Measurements from ENCODE around the gene OR1N2.
"Not testable (repeated sequence)": the region's sequence is repeated elsewhere in the genome, so short reads cannot be mapped to it uniquely, and the experiment has no call there.

Gene OR1N2

GRCh38 chr9:122552812-122553211, at the start of gene OR1N2:
OR1N2 (plus strand) TSS chr9:122553112; CDS start chr9:122553212, 100 bp downstream.
- Histone ChIP-seq H3K4me3 (no peak within 1 kb of the TSS), H3K27ac (no peak within 1 kb of the TSS)

DNA sequence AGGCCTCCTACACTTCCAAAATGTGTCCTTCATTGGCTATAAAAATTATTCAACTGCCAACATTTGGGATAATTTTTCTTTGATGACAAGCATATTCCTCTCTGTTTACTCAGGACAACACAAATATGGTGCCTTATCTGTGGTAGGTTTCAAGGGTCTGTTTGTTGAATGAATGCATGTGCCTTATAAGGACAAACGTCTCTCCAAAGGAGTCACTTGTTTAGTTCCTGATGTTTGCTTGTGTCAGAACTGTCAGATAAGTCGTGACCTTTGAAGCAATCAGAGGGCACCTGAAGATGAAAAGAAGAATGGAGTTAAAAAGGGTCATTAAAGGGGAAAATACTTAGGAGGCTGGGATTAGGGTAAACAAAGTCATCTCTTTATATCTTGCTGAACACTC, 45.9 kb upstream of the OR1N2 start:
- Histone ChIP-seq H3K27ac (no peak overlapping the region), H3K4me3 (no peak overlapping the region)

DNA sequence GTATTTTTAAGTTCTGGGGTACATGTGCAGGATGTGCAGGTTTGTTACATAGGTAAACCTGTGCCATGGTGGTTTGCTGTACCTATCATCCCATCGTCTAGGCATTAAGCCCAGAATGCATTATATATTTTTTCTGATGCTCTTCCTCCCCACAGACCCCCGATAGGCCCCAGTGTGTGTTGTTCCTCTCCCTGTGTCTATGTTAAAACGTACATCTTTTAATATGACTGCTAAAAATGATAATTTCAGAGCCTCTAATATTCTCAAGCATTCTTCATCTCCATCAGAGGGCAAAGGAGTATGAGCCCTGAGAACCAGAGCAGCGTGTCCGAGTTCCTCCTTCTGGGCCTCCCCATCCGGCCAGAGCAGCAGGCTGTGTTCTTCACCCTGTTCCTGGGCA, 42.4 kb upstream of the OR1N2 start, which contains the start of gene OR1J2:
Gene OR1J2, plus strand, starts transcription at position 301 of the 400 bp plus-strand sequence. Its CDS starts 0 bp downstream, at position 301.
- no peak within 1 kb of the TSS for H3K4me3 ChIP-seq
- H3K27ac ChIP-seq, result no peak within 1 kb of the TSS

DNA sequence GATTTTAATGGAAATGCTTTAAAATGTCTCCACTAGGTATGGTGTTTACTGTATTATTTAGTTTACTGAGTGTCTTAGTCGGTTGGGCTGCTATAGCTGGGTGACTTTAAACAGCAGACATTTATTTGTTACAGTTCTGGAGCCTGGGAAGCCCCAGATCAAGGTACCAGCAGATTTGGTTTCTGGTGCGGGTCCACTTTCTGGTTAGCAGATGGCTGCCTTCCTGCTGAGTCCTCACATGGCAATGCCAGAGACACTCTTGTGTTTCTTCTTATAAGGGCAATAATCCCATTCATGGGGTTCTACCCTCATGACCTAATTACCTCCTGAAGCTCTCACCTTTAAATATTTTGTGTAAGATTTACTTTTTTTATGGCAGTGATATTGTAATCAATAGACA, 34.7 kb upstream of the OR1N2 start:
- Histone ChIP-seq H3K27ac (no peak overlapping the region), H3K4me3 (no peak overlapping the region)

DNA sequence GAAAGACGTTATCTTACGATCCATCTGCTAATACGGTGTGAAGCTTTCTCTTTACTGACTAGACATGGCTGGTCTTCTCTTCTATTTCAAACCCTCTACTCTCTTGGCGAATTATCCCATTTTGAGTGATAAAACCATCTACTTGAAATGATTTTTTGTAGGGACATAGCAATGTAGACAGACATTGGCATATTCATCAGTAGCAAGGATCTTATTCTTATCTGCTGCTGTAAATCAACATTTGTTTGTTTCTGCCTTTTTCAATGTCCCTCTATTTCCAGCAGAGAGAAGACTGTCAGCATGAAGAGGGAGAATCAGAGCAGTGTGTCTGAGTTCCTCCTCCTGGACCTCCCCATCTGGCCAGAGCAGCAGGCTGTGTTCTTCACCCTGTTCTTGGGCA, 34.1 kb upstream of the OR1N2 start, which contains the start of gene OR1J4:
Gene OR1J4, plus strand, starts transcription at position 301 of the 400 bp plus-strand sequence. Its CDS starts 0 bp downstream, at position 301.
- H3K4me3 ChIP-seq, result no peak within 1 kb of the TSS

DNA sequence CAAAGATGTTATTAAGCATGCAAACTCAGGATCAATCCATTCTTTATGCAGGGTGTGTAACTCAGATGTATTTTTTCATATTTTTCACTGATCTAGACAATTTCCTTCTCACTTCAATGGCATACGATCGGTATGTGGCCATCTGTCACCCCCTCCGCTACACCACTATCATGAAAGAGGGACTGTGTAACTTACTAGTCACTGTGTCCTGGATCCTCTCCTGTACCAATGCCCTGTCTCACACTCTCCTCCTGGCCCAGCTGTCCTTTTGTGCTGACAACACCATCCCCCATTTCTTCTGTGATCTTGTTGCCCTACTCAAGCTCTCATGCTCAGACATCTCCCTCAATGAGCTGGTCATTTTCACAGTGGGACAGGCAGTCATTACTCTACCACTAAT, 33.5 kb upstream of the OR1N2 start:
- H3K4me3 ChIP-seq, result no peak overlapping the region
- H3K27ac ChIP-seq, result no peak overlapping the region

More for the DNA sequence above, 34.1 kb upstream of the OR1N2 start, which contains the start of gene OR1J4:
- no peak within 1 kb of the TSS for H3K27ac ChIP-seq

- H3K27ac ChIP-seq, result no peak overlapping the region
Observed at GRCh38 chr9:122526602-122527001, 26.3 kb upstream of the OR1N2 start.

DNA sequence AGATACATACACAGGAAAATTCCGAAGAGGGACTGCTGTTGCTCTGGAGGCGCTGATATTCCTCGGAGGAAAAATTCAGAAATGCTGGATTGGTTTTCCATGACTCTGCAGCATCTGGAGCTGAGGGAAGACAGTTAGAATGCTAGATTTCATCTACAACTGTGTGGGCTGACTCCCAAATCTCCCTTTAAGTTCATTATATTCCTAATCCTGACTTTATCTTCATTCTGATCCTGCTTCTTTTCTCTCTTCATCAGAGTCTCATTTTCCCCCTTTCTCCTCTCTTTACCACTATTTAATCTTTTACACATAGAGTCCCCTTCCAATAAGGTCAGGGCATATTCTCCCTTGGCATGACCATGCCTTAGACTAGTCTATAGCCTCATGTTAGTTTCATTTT, 25.7 kb upstream of the OR1N2 start, which contains the start of gene OR1N1:
Gene OR1N1, minus strand, starts transcription at position 101 of the 400 bp plus-strand sequence. Its CDS starts 0 bp downstream, at position 101.
- H3K27ac ChIP-seq, result no peak within 1 kb of the TSS
- no peak within 1 kb of the TSS for H3K4me3 ChIP-seq

More at GRCh38 chr9:122526602-122527001, 26.3 kb upstream of the OR1N2 start:
- H3K4me3 ChIP-seq, result no peak overlapping the region

GRCh38 chr9:122531157-122531556, 21.8 kb upstream of the OR1N2 start:
- H3K4me3 ChIP-seq, H3K27ac ChIP-seq: not testable (repeated sequence)

- Histone ChIP-seq H3K27ac (no peak overlapping the region), H3K4me3 (no peak overlapping the region)
Observed at GRCh38 chr9:122536134-122536533, 16.8 kb upstream of the OR1N2 start.

- H3K27ac ChIP-seq, H3K4me3 ChIP-seq: not testable (repeated sequence)
Observed at GRCh38 chr9:122537066-122537465, 15.8 kb upstream of the OR1N2 start.

DNA sequence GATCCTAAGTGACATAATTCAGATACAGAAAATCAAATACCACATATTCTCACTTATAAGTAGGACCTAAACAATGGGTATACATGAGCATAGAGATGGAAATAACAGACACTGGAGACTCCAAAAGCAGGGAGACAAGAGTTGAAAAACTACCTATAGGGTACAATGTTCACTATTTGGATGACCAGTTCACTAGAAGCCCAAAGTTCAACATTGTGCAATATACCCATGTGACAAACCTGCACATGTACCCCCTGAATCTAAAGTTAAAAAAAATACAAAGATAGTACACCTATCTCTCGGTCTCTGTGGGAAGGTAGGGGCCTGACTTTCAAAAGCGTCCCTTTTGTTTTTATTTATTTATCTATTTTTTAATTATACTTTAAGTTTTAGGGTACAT, 14.2 kb upstream of the OR1N2 start:
- no peak overlapping the region for H3K27ac ChIP-seq
- H3K4me3 ChIP-seq, result no peak overlapping the region

- no peak overlapping the region for H3K27ac ChIP-seq
Observed at GRCh38 chr9:122546196-122546595, 6.7 kb upstream of the OR1N2 start.

DNA sequence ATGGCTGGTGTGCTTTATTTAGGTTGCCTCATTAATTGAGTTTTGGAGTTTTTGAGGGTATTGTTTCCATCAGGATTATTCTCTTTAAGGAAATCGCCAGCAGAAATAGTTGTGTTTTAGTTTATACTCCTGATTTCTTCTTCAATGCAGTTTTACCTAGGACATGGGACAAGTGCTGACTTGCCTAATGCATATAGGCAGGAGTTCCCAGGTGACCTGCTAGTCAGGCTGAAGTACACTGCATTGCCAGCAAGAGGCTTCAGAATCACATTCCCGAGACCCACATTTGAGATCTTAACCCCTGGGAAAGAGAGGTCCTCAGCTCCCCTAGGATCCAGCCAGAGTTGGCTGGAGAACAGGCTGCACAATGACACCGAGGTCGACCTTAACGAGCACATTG, 1.5 kb upstream of the OR1N2 start:
- no peak overlapping the region for H3K27ac ChIP-seq
- H3K4me3 ChIP-seq, result no peak overlapping the region

More at GRCh38 chr9:122546196-122546595, 6.7 kb upstream of the OR1N2 start:
- H3K4me3 ChIP-seq, result no peak overlapping the region

GRCh38 chr9:122561446-122561845, 8.5 kb downstream of the OR1N2 start:
- Histone ChIP-seq H3K27ac (no peak overlapping the region), H3K4me3 (no peak overlapping the region)

DNA sequence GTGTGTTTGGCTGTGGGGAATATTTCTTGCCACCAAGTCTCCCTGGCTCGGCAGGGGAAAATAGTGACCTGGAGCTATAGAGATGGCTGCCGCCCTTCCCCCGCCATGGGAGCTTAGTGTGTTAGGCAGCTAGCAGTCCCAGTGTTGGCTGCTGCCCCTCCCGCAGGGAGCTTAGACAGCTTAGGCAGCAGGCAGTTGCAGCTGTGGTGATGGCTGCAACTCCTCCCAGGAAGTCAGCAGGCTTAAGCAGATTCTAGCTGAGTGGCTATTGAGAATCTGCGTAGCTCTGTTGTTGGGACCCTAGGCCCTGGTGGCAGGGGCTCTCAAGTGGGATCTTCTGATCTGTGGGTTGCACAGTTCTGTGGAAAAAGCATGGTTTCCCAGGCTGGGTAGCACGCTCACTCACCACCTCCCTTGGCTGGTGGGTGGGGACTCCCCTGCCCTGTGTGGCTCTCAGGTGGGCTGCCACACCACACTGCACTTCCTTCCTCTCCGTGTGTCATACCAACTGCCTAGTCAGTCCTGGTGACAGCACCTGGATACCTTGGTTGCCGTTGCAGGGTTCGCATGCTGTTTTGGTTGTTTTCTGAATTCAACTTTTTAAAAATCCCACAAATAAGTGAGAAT, 9.3 kb downstream of the OR1N2 start:
- no peak overlapping the region for H3K4me3 ChIP-seq
- no peak overlapping the region for H3K27ac ChIP-seq

DNA sequence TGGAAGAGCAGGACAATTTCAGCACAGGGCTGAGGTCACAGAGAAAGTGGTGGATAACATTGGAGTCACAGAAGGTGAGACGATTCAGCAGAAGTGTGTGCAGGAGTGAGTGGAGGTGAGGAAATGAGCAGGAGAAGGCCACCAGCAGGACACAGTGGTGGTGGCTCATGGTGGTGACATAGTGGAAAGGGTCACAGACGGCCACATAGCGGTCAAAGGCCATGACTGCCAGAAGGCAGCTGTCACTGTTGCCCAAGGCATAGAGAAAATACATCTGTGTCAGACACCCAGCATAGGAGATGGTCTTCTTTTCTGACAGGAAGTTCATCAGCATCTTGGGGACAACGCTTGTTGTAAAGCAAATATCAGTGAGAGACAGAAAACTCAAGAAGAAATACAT, 15.0 kb downstream of the OR1N2 start:
- Histone ChIP-seq H3K4me3 (no peak overlapping the region), H3K27ac (no peak overlapping the region)

DNA sequence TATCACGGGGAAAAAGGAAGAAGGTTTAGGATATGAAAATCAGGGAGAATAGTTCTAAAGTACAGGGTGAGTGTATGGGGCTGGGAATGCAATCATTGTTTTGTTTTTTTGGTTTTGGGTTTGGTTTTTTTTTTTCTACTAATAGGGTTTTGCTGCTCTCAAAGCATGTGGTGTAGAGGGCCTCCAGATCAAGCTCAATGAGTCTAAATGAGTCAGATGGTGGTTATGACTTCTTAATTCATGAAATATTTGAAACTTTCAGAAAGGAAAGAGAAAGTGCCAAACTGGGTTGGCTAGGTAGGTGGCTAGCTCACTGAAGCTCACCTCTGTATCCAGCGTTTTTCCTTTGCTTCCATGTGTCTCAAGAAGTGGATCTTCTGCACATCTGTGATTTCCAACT, 19.5 kb downstream of the OR1N2 start:
- H3K27ac ChIP-seq, result peak overlapping the region in 1 of 21 experiments; percentile 34
- H3K4me3 ChIP-seq, result no peak overlapping the region

- no peak overlapping the region for H3K27ac ChIP-seq
- no peak overlapping the region for H3K4me3 ChIP-seq
Observed at GRCh38 chr9:122579874-122580273, 27.0 kb downstream of the OR1N2 start.

DNA sequence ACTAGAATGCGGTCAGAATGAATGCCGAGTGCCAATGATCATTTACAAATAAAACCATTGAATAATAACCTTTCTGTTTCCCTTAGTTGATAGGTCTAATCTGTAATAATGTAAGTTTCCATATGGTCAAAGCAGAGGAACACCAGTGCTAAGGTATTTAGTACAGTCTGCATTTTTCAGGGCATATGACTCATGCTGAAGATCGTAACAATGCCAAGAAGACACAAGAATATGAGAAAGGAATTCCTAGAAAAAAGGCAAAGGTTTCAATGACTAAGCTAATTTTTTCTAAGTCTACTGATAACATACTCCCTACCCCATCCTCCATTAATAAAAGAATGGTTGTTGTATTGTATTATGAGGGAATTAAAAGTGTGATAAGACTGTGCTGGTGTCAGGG, 27.4 kb downstream of the OR1N2 start:
- Histone ChIP-seq H3K27ac (no peak overlapping the region), H3K4me3 (no peak overlapping the region)

DNA sequence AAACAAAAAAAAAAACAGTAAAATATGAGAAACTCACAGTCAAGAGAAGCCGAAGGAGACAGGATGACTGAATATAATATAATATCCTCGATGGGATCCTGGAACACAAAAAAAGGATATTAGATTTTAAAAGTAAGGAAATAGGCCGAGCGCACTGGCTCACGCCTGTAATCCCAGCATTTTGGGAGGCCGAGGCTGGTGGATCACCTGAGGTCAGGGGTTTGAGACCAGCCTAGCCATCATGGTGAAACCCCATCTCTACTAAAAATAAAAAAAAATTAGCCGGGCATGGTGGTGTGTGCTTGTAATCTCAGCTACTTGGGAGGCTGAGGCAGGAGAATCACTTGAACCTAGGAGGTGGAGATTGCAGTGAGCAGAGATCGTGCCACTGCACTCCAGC, 30.4 kb downstream of the OR1N2 start, which contains the start of gene OR1L8:
Gene OR1L8, minus strand, starts transcription at position 101 of the 400 bp plus-strand sequence. CDS start 14,907 bp downstream, outside the sequence.
- not testable (repeated sequence) for H3K4me3 ChIP-seq, H3K27ac ChIP-seq

Measured in skin epidermis (tissue), 12 donors.